ENCODE measurements around the gene DCC.

GRCh38 chr18:52319424-52319983, 20.5 kb upstream of the DCC start:
- TF ChIP-seq CTCF (IDR thresholded peaks at IDR 0.05) (no peak), EP300 (IDR thresholded peaks at IDR 0.05) (no peak)

All from upper lobe of left lung (tissue), 4 donors.